ENCODE results near the gene IGF2BP1.

Gene IGF2BP1

GRCh38 chr17:48997103-48997826 lies at the start of gene IGF2BP1:
IGF2BP1 (plus strand) TSS chr17:48997385; CDS start chr17:48997746, 361 bp downstream.
- DNase-seq (no peak), ATAC-seq (replicated peaks) (peak; percentile 47 to 65)
- Mint-ChIP-seq H3K36me3 (peaks cover 0 to 3% of the 10 kb centered on the region in 2 donors), H3K27ac (peak within 1 kb of the TSS; percentile 77), H3K4me3 (peak within 1 kb of the TSS; percentile 81 to 88), H3K9me3 (no peaks in the 10 kb centered on the region), H3K4me1 (peaks cover 17 to 41% of the 10 kb centered on the region in 2 donors), H3K27me3 (peaks cover 77 to 90% of the 10 kb centered on the region in 2 donors)

GRCh38 chr17:48951572-48951971 lies 45.6 kb upstream of the IGF2BP1 start:
- Mint-ChIP-seq H3K9me3 (peaks cover 2 to 4% of the 10 kb centered on the region in 2 donors), H3K4me1 (peaks cover 11 to 13% of the 10 kb centered on the region in 2 donors), H3K4me3 (no peak overlapping the region), H3K27me3 (peaks cover 0 to 5% of the 10 kb centered on the region in 2 donors), H3K36me3 (no peaks in the 10 kb centered on the region), H3K27ac (no peak overlapping the region)
- no peak for DNase-seq
- ATAC-seq (replicated peaks), result no peak

- H3K36me3 Mint-ChIP-seq, result no peaks in the 10 kb centered on the region
- ATAC-seq (replicated peaks) (peak; percentile 96 to 97), DNase-seq (peak; percentile 30)
- H3K9me3 Mint-ChIP-seq, result peaks cover under 1 to 1% of the 10 kb centered on the region in 2 donors
- peaks cover 11 to 13% of the 10 kb centered on the region in 2 donors for H3K4me1 Mint-ChIP-seq
- H3K4me3 Mint-ChIP-seq, result peak overlapping the region; percentile 54 to 56
- peaks cover 0 to 2% of the 10 kb centered on the region in 2 donors for H3K27me3 Mint-ChIP-seq
- peak overlapping the region; percentile 91 for H3K27ac Mint-ChIP-seq
Observed at GRCh38 chr17:48952904-48953303, 44.3 kb upstream of the IGF2BP1 start.

GRCh38 chr17:48954300-48954755 lies 42.9 kb upstream of the IGF2BP1 start:
- Mint-ChIP-seq H3K4me1 (peaks cover 11 to 13% of the 10 kb centered on the region in 2 donors), H3K4me3 (no peak overlapping the region), H3K27me3 (peaks cover 4 to 6% of the 10 kb centered on the region in 2 donors), H3K27ac (peak overlapping the region; percentile 70), H3K36me3 (no peaks in the 10 kb centered on the region), H3K9me3 (no peaks in the 10 kb centered on the region)
- DNase-seq (no peak), ATAC-seq (replicated peaks) (peak in 1 of 2 donors; percentile 47)

GRCh38 chr17:48960834-48961515 lies 36.2 kb upstream of the IGF2BP1 start:
- Mint-ChIP-seq H3K4me3 (no peak overlapping the region), H3K36me3 (no peaks in the 10 kb centered on the region), H3K27ac (no peak overlapping the region), H3K4me1 (peaks cover 1 to 6% of the 10 kb centered on the region in 2 donors), H3K27me3 (peaks cover 40 to 45% of the 10 kb centered on the region in 2 donors), H3K9me3 (no peaks in the 10 kb centered on the region)
- DNase-seq (no peak), ATAC-seq (replicated peaks) (no peak)

- no peaks in the 10 kb centered on the region for H3K9me3 Mint-ChIP-seq
- H3K27me3 Mint-ChIP-seq, result peaks cover 43 to 49% of the 10 kb centered on the region in 2 donors
- H3K4me1 Mint-ChIP-seq, result peaks cover 0 to 6% of the 10 kb centered on the region in 2 donors
- no peak overlapping the region for H3K27ac Mint-ChIP-seq
- ATAC-seq (replicated peaks) (no peak), DNase-seq (no peak)
- H3K36me3 Mint-ChIP-seq, result no peaks in the 10 kb centered on the region
- no peak overlapping the region for H3K4me3 Mint-ChIP-seq
Observed at GRCh38 chr17:48961516-48962233, 35.5 kb upstream of the IGF2BP1 start.

GRCh38 chr17:48970224-48970623 lies 27.0 kb upstream of the IGF2BP1 start:
- Mint-ChIP-seq H3K27me3 (peaks cover 65 to 72% of the 10 kb centered on the region in 2 donors), H3K9me3 (no peaks in the 10 kb centered on the region), H3K36me3 (no peaks in the 10 kb centered on the region), H3K27ac (no peak overlapping the region), H3K4me3 (no peak overlapping the region), H3K4me1 (peaks cover 0 to 13% of the 10 kb centered on the region in 2 donors)
- ATAC-seq (replicated peaks) (no peak), DNase-seq (no peak)

- Mint-ChIP-seq H3K4me3 (no peak overlapping the region), H3K36me3 (no peaks in the 10 kb centered on the region), H3K27me3 (peaks cover 61 to 67% of the 10 kb centered on the region in 2 donors), H3K9me3 (no peaks in the 10 kb centered on the region), H3K27ac (no peak overlapping the region), H3K4me1 (peaks cover 0 to 13% of the 10 kb centered on the region in 2 donors)
- ATAC-seq (replicated peaks) (no peak), DNase-seq (no peak)
Observed at GRCh38 chr17:48970865-48971687, 26.1 kb upstream of the IGF2BP1 start.

GRCh38 chr17:48972749-48973097 lies 24.5 kb upstream of the IGF2BP1 start:
- Mint-ChIP-seq H3K27ac (no peak overlapping the region), H3K27me3 (peaks cover 52% of the 10 kb centered on the region in 2 donors), H3K4me3 (no peak overlapping the region), H3K9me3 (no peaks in the 10 kb centered on the region), H3K36me3 (no peaks in the 10 kb centered on the region), H3K4me1 (peaks cover 0 to 13% of the 10 kb centered on the region in 2 donors)
- DNase-seq, result no peak
- ATAC-seq (replicated peaks), result no peak

- peaks cover 42 to 44% of the 10 kb centered on the region in 2 donors for H3K27me3 Mint-ChIP-seq
- H3K27ac Mint-ChIP-seq, result no peak overlapping the region
- no peaks in the 10 kb centered on the region for H3K36me3 Mint-ChIP-seq
- H3K9me3 Mint-ChIP-seq, result no peaks in the 10 kb centered on the region
- H3K4me1 Mint-ChIP-seq, result peaks cover 0 to 13% of the 10 kb centered on the region in 2 donors
- DNase-seq (no peak), ATAC-seq (replicated peaks) (no peak)
- no peak overlapping the region for H3K4me3 Mint-ChIP-seq
Observed at GRCh38 chr17:48973806-48974205, 23.4 kb upstream of the IGF2BP1 start.

- peaks cover 0 to 4% of the 10 kb centered on the region in 2 donors for H3K9me3 Mint-ChIP-seq
- no peak for DNase-seq
- H3K4me1 Mint-ChIP-seq, result no peaks in the 10 kb centered on the region
- no peak for ATAC-seq (replicated peaks)
- no peak overlapping the region for H3K4me3 Mint-ChIP-seq
- no peak overlapping the region for H3K27ac Mint-ChIP-seq
- peaks cover 5 to 10% of the 10 kb centered on the region in 2 donors for H3K27me3 Mint-ChIP-seq
- peaks cover 0 to 4% of the 10 kb centered on the region in 2 donors for H3K36me3 Mint-ChIP-seq
Observed at GRCh38 chr17:48981927-48982539, 15.2 kb upstream of the IGF2BP1 start.

- Mint-ChIP-seq H3K27me3 (peaks cover 15 to 28% of the 10 kb centered on the region in 2 donors), H3K4me1 (no peaks in the 10 kb centered on the region), H3K36me3 (peaks cover 0 to 4% of the 10 kb centered on the region in 2 donors), H3K4me3 (no peak overlapping the region), H3K9me3 (peaks cover 0 to 4% of the 10 kb centered on the region in 2 donors), H3K27ac (no peak overlapping the region)
- DNase-seq, result no peak
- ATAC-seq (replicated peaks), result no peak
Observed at GRCh38 chr17:48985436-48986245, 11.5 kb upstream of the IGF2BP1 start.

- no peak overlapping the region for H3K27ac Mint-ChIP-seq
- DNase-seq (no peak), ATAC-seq (replicated peaks) (no peak)
- no peaks in the 10 kb centered on the region for H3K36me3 Mint-ChIP-seq
- H3K27me3 Mint-ChIP-seq, result peaks cover 32 to 50% of the 10 kb centered on the region in 2 donors
- no peak overlapping the region for H3K4me3 Mint-ChIP-seq
- H3K9me3 Mint-ChIP-seq, result no peaks in the 10 kb centered on the region
- no peaks in the 10 kb centered on the region for H3K4me1 Mint-ChIP-seq
Observed at GRCh38 chr17:48989100-48989499, 8.1 kb upstream of the IGF2BP1 start.
